BLaER1 (cell line): ENCODE measurements around the gene KIF25.
"Not testable (repeated sequence)": the region's sequence is repeated elsewhere in the genome, so short reads cannot be mapped to it uniquely, and the experiment has no call there.

ENCODE experiments used
- H3K27ac ChIP-seq: shearing (Covaris generic); formaldehyde crosslinking; 2 replicates; pipeline ENCODE4 v1.8.1; 2022
- H3K27me3 ChIP-seq: shearing (Covaris generic); formaldehyde crosslinking; 2 replicates; pipeline ENCODE4 v1.8.1; 2022
- H3K36me3 ChIP-seq: shearing (Covaris generic); formaldehyde crosslinking; 2 replicates; pipeline ENCODE4 v1.8.1; 2022
- H3K4me1 ChIP-seq: shearing (Covaris generic); formaldehyde crosslinking; 2 replicates; pipeline ENCODE4 v1.8.1; 2022
- H3K4me2 ChIP-seq: shearing (Covaris generic); formaldehyde crosslinking; 2 replicates; pipeline ENCODE4 v1.8.1; 2022
- H3K4me3 ChIP-seq: shearing (Covaris generic); formaldehyde crosslinking; 2 replicates; pipeline ENCODE4 v1.8.1; 2022
- H3K9ac ChIP-seq: shearing (Covaris generic); formaldehyde crosslinking; 2 replicates; pipeline ENCODE4 v1.8.1; 2022
- H3K9me3 ChIP-seq: shearing (Covaris generic); formaldehyde crosslinking; 2 replicates; pipeline ENCODE4 v1.8.1; 2022
- H4K20me1 ChIP-seq: shearing (Covaris generic); formaldehyde crosslinking; 2 replicates; pipeline ENCODE4 v1.8.1; 2022
- Cebpa-rat ChIP-seq: shearing (Covaris generic); IDR thresholded peaks from 2 replicates; pipeline ENCODE4 v1.8.1; 2022

KIF25 gene

DNA sequence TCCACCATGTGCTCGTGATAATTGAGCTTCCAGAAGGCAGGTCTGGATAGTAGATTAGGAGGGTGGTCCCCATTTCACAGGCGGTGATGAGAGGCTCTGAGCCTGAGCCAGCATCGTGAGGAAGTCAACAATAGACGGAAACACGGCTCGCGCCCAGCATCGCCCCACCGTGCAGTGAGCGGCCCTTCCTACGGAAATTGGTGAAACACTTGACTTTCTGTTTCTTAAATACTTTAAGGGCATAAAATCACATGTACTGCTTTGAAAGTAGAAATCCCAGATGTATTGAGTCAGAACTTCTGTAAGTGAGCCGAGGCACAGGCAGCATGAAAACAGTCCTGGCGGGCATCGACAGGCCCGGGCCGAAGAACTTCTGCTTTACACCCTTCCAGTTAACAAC is 4.3 kb upstream of the KIF25 start:
- Histone ChIP-seq H4K20me1 (no peaks in the 10 kb centered on the region), H3K9ac (peak overlapping the region; percentile 77; the same call in 1 of the 2 replicates), H3K27ac (peak overlapping the region; percentile 85), H3K27me3 (no peaks in the 10 kb centered on the region), H3K4me2 (peak overlapping the region; percentile 86), H3K4me1 (peaks cover 49% of the 10 kb centered on the region), H3K36me3 (peaks cover 26% of the 10 kb centered on the region), H3K4me3 (peak overlapping the region; percentile 65; the same call in 1 of the 2 replicates), H3K9me3 (peaks cover 37% of the 10 kb centered on the region)
- TF ChIP-seq Cebpa-rat: no peak

DNA sequence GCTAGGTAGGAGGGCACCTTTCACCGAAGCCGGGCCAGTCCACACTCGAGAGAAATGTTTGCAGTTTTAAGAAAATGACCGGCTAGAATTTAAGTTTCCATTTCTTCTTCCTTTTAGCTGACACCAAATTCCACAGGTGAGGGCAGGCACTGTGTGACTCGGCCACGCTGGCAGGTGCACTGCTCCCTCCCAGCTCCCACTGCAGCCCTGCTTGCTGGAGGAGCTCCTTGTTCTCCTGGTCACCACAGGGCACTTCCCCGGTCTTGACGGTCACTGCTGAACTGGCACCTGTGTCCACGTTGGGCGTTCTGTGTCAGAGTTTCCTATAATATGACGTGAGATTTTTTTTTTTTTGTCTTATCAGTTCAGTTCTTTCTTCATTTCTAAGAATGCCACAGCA is 3.6 kb upstream of the KIF25 start:
- Histone ChIP-seq H3K4me1 (peaks cover 49% of the 10 kb centered on the region), H3K27ac (peak overlapping the region; percentile 85), H3K9ac (peak overlapping the region; percentile 77; the same call in 1 of the 2 replicates), H3K4me2 (peak overlapping the region; percentile 86), H4K20me1 (no peaks in the 10 kb centered on the region), H3K36me3 (peaks cover 21% of the 10 kb centered on the region), H3K4me3 (peak overlapping the region; percentile 65), H3K9me3 (peaks cover 31% of the 10 kb centered on the region), H3K27me3 (no peaks in the 10 kb centered on the region)
- TF ChIP-seq Cebpa-rat: no peak

DNA sequence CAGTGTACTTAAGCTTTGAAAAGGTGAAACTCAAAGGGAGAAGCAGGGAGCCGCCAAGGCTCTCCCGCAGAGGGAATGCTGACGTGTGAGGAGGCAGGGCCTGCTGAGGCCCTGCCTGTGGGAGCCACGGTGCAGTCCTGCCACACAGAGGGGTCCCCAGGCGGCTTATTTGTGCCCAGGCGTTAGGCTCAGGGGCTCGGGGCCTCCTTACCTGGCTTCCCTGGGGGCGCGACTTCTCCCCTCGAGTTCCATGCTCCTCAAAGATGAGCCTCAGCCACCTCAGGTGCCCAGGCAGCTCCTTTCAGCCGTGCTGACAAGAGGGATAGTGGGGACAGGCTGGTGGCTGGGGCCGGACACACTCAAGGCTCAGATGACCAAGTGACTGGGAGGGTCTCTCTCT is 2.2 kb upstream of the KIF25 start:
- Histone ChIP-seq H3K4me1 (peaks cover 49% of the 10 kb centered on the region), H3K27me3 (no peaks in the 10 kb centered on the region), H3K36me3 (peaks cover 8% of the 10 kb centered on the region), H3K4me2 (peak overlapping the region; percentile 86), H3K27ac (peak overlapping the region; percentile 85), H3K4me3 (peak overlapping the region; percentile 65), H3K9me3 (peaks cover 16% of the 10 kb centered on the region), H3K9ac (peak overlapping the region; percentile 77), H4K20me1 (no peaks in the 10 kb centered on the region)
- TF ChIP-seq Cebpa-rat: no peak

DNA sequence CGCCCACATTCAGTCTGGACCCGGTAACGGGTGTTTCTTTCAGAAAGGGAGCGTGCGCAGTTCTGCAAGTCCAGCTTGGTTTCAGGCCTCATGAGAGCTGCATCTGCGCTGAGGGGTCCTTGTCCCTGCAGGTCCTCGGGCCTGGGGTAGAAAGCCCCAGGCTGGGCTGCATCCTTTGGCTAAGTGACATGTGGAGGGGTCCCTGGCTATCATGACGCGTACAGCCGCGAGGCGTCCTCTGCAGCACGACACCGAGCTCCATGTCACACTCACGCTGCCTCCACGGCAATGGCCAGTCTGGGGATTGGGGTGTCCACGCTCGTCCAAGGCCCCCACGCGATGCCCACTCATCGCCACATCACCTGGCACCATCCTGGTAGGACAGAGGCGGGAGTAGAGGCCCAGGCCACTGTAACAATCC is 1.7 kb upstream of the KIF25 start:
- Histone ChIP-seq H3K9ac (peak overlapping the region; percentile 77), H3K4me1 (peaks cover 49% of the 10 kb centered on the region), H3K27me3 (no peaks in the 10 kb centered on the region), H4K20me1 (no peaks in the 10 kb centered on the region), H3K27ac (peak overlapping the region; percentile 85), H3K4me2 (peak overlapping the region; percentile 86), H3K36me3 (peaks cover 4% of the 10 kb centered on the region), H3K4me3 (peak overlapping the region; percentile 65), H3K9me3 (peaks cover 12% of the 10 kb centered on the region)
- no peak for TF ChIP-seq Cebpa-rat

DNA sequence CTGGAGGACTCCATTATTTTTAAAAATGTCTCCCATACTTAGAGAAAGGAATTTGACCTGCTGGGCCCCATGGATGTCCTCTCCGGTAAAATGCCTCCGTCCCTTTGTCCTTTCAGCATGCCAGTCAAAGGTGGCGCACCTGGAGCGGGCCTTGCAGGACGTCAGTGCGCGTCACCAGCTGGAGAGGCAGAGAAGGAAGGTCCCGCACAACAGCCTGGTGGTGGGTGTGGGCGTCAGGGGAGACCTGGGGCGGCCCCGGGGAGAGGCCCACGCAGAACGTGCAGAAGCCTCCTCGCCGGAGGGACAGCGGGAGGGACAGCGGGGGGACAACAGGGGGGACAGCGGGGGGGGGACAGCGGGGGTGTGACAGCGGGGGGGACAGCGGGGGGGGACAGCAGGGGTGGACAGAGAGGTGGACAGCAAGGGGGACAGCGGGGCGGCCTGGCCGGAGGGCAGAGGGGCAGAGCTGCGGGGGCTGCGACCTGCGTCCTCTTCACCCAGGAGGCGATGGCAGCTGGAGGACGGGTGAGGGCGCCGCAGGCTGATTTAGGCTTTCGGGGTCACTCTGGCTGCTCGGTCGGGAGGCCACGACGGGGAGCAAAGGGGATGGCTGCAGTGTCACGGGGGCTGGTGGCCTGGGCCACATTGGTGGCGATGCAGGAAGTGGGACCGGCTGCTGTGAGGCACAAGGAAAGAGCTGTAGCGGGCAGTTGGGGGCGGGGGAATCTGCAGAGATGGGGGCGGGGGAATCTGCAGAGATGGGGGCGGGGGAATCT is 859 bp upstream of the KIF25 start:
- peak overlapping the region; percentile 77 for H3K9ac ChIP-seq
- H3K4me1 ChIP-seq: peaks cover 48% of the 10 kb centered on the region
- TF ChIP-seq Cebpa-rat: no peak
- peak overlapping the region; percentile 65 for H3K4me3 ChIP-seq
- H3K27ac ChIP-seq: peak overlapping the region; percentile 85
- H3K4me2 ChIP-seq: peak overlapping the region; percentile 86
- H3K36me3 ChIP-seq: no peaks in the 10 kb centered on the region
- H3K9me3 ChIP-seq: 0 out of 2 replicates have a peak, but pooled peaks cover 4% of the 10 kb centered on the region
- no peaks in the 10 kb centered on the region for H3K27me3 ChIP-seq
- H4K20me1 ChIP-seq: no peaks in the 10 kb centered on the region

DNA sequence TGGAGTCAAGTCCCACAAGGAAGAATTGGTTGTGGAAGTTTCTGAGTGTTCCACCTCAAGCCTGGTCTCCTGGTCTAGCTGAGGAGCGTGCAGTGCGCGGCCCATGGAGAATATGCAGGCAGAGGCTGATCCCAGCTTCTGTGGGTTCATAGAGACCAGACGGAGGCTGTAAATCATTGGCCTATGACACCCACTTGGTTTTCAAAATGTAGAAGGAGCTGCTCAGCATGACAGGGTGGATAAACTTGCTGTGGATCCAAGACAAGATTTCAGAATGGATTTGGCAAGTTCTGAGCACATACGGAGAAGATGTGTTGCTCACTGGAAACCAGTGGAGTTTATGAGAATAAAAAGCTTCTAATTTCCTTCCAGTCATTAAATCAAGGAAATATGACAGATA is 744 bp downstream of the KIF25 start:
- Histone ChIP-seq H3K4me1 (peaks cover 32% of the 10 kb centered on the region), H3K9ac (no peak overlapping the region), H3K4me2 (no peak overlapping the region), H4K20me1 (no peaks in the 10 kb centered on the region), H3K4me3 (no peak overlapping the region), H3K27me3 (no peaks in the 10 kb centered on the region), H3K27ac (0 out of 2 replicates have a peak overlapping the region, but pooled peaks have one; percentile 2), H3K36me3 (no peaks in the 10 kb centered on the region), H3K9me3 (no peaks in the 10 kb centered on the region)
- TF ChIP-seq Cebpa-rat: no peak

DNA sequence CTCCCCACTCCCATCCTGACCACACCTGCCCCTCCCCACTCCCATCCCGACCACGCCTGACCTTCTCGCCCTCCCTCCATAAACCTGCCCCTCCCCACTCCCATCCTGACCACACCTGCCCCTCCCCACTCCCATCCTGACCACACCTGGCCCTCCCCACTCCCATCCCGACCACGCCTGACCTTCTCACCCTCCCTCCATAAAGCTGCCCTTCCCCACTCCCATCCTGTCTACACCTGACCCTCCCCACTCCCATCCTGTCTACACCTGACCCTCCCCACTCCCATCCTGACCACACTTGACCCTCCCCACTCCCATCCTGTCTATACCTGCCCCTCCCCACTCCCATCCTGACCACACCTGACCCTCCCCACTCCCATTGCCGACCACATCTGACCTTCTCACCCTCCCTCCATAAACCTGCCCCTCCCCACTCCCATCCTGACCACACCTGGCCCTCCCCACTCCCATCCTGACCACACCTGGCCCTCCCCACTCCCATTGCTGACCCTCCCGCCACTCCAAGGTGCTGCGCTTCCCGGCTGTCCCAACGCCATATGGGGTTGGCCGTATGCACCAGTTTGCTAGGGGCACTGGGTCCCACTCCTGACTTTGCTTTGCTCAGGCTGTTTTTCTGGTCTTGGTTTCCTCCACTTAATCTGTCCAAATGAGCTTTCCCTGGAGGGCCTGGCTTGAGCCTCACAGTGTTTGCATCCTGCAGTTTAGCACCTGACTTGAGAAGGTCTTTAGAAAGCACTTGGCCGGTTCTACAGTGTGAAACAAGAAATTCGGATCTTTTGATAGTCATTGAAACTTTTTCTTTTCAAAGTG is 2.9 kb downstream of the KIF25 start:
- Histone ChIP-seq H3K9me3 (peaks cover 10% of the 10 kb centered on the region; the same call in 1 of the 2 replicates), H3K36me3 (no peaks in the 10 kb centered on the region), H3K4me2 (no peak overlapping the region), H3K9ac (no peak overlapping the region), H3K27me3 (no peaks in the 10 kb centered on the region), H4K20me1 (no peaks in the 10 kb centered on the region), H3K4me1 (peaks cover 18% of the 10 kb centered on the region), H3K27ac (no peak overlapping the region), H3K4me3 (no peak overlapping the region)
- no peak for TF ChIP-seq Cebpa-rat

DNA sequence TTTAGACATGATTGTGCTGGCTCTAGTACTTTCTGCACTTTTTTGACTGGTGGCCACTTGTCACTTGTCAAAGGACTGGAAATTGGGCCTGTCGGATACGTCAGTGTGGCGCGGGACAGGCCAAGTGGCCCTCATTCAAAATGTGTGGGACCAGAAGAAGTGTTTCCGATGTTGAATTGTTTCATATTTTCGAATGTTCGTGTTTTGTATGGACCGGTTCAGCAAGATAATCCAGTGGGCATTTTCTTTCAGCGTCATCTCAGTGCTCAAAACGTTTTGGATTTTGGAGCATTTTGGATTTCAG is 3.5 kb downstream of the KIF25 start:
- Histone ChIP-seq H3K36me3 (no peaks in the 10 kb centered on the region), H3K27me3 (no peaks in the 10 kb centered on the region), H3K4me1 (peaks cover 12% of the 10 kb centered on the region), H3K4me3 (no peak overlapping the region), H3K9ac (no peak overlapping the region), H3K4me2 (no peak overlapping the region), H3K9me3 (peaks cover 15% of the 10 kb centered on the region; the same call in 1 of the 2 replicates), H4K20me1 (no peaks in the 10 kb centered on the region), H3K27ac (no peak overlapping the region)
- no peak for TF ChIP-seq Cebpa-rat

DNA sequence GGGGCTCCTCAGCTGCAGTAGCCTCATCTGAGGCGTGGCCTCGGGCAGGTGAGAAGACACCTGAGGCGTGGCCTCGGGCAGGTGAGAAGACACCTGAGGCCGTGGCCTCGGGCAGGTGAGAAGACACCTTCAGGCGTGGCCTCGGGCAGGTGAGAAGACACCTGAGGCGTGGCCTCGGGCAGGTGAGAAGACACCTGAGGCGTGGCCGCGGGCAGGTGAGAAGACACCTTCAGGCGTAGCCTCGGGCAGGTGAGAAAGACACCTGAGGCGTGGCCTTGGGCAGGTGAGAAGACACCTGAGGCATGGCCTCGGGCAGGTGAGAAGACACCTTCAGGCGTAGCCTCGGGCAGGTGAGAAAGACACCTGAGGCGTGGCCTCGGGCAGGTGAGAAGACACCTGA is 4.0 kb downstream of the KIF25 start:
- H3K4me3 ChIP-seq, H4K20me1 ChIP-seq, H3K27ac ChIP-seq: not testable (repeated sequence)

DNA sequence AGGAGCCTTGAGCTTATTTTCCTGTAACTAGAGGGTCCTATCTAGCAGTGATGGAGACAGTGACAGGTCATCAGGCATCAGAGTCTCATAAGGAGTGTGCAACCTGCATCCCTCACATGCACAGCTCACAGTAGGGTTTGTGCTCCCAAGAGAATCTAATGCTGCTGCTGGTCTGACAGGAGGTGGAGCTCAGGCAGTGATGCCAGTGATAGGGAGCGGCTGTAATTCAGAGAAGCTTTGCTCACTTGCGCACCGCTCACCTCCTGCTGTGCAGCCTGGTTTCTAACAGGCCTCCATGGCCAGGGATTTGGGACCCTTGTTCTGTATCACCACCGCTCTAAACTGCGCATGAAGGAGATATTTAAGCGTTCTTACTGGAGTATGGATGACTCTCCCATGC is 5.3 kb downstream of the KIF25 start:
- H3K9ac ChIP-seq: no peak overlapping the region
- no peaks in the 10 kb centered on the region for H3K36me3 ChIP-seq
- H3K27me3 ChIP-seq: no peaks in the 10 kb centered on the region
- no peak overlapping the region; the same call in 1 of the 2 replicates for H3K4me2 ChIP-seq
- H4K20me1 ChIP-seq: no peaks in the 10 kb centered on the region
- no peak for TF ChIP-seq Cebpa-rat
- H3K4me3 ChIP-seq: no peak overlapping the region
- H3K27ac ChIP-seq: no peak overlapping the region
- H3K4me1 ChIP-seq: peaks cover 15% of the 10 kb centered on the region
- peaks cover 16% of the 10 kb centered on the region; the same call in 1 of the 2 replicates for H3K9me3 ChIP-seq

More for the DNA sequence above, 4.0 kb downstream of the KIF25 start:
- not testable (repeated sequence) for H3K9ac ChIP-seq, H3K36me3 ChIP-seq, H3K27me3 ChIP-seq, H3K4me1 ChIP-seq, H3K4me2 ChIP-seq
- H3K9me3 ChIP-seq: peaks cover 16% of the 10 kb centered on the region; the same call in 1 of the 2 replicates
